GM12891 (cell line): ENCODE data around the gene LHFPL3.

Experiments
- POLR2A ChIP-seq: IDR thresholded peaks from 2 replicates; pipeline ENCODE4 v1.6.1; 2011; ENCODE audit warnings: low read depth, low read length, control low read depth
- POLR2AphosphoS5 ChIP-seq: IDR thresholded peaks from 2 replicates; pipeline ENCODE4 v1.6.1; 2011; ENCODE audit warnings: low read depth, low read length, control low read depth

DNA sequence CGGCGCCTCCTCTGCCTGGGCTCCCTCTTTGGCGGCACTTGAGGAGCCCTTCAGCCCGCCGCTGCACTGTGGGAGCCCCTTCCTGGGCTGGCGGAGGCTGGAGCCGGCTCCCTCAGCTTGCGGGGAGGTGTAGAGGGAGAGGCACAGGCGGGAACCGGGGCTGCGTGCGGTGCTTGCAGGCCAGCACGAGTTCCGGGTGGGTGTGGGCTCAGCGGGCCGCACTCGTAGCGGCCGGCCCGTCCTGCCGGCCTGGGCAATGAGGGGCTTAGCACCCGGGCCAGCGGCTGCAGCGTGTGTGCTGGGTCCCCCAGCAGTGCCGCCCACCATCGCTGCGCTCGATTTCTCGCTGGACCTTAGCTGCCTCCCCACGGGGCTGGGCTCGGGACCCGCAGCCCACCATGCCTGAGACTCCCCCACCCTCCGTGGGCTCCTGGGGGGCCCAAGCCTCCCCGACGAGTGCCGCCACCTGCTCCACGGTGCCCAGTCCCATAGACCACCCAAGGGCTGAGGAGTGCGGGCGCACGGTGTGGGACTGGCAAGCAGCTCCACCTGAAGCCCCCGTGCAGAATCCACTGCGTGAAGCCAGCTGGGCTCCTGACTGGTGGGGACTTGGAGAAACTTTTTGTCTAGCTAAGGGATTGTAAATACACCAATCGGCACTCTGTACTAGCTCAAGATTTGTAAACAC, 611.8 kb downstream of the LHFPL3 start:
- TF ChIP-seq POLR2AphosphoS5 (no peak), POLR2A (no peak)
